Mesothelial cell of epicardium (in vitro differentiated cells): ENCODE results near the gene INPPL1. TPM values are rescaled to one million over a fixed set of nuclear protein-coding genes. Genes with fewer than 3 reads are reported as not detected.
"Not testable (repeated sequence)": the region's sequence is repeated elsewhere in the genome, so short reads cannot be mapped to it uniquely, and the experiment has no call there.

ENCODE experiments used
- DNase-seq, 2 experiments: peaks; one replicate each; pipeline ENCODE4 v3.0.0; 2021; ENCODE audit warnings: low spot score in 2 of 2; ENCODE audit not compliant: unreplicated experiment in 2 of 2
- H3K27ac Mint-ChIP-seq: 2 replicates; pipeline ENCODE4 v1.8.0; 2021; ENCODE audit warnings: mixed read lengths
- H3K27me3 Mint-ChIP-seq: 2 replicates; pipeline ENCODE4 v1.8.0; 2021; ENCODE audit warnings: low read depth, mixed read lengths
- H3K36me3 Mint-ChIP-seq: 2 replicates; pipeline ENCODE4 v1.8.0; 2021; ENCODE audit warnings: mixed read lengths
- H3K4me1 Mint-ChIP-seq: 2 replicates; pipeline ENCODE4 v1.8.0; 2021; ENCODE audit warnings: mixed read lengths
- H3K4me3 Mint-ChIP-seq: 2 replicates; pipeline ENCODE4 v1.8.0; 2021; ENCODE audit warnings: mild to moderate bottlenecking, moderate library complexity, mixed read lengths
- H3K9me3 Mint-ChIP-seq: 2 replicates; pipeline ENCODE4 v1.8.0; 2021; ENCODE audit warnings: mixed read lengths
- CTCF ChIP-seq: fragments of 200-600 bp; sonication (generic); IDR thresholded peaks from one replicate; pipeline ENCODE4 v1.5.0; 2021; ENCODE audit warnings: antibody characterized with exemption; ENCODE audit not compliant: unreplicated experiment
- total RNA-seq: library from RNA; stranded (reverse); gene quantifications from 3 replicates; pipeline ENCODE4 v1.2.1, GENCODE V29; 2021

The INPPL1 gene
- total RNA-seq, 1 donor from 2014 or later, result 299 TPM

DNA sequence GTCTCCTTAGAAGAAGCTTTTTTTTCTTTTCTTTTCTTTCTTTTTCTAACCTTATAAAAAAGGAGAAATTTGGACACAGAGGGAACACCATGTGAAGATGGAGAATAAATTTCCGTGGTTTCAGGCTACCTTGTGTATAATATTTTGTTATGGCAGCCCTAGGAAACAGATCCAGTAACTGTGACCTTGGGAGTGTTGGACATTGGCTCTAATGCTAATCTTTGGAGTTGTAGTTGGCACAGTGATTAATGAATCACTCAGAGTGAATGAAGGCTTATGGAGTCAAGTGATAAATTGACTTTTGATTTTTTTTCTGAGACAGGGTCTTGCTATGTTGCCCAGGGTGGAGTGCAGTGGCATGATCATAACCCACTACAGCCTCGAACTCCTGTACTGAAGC, 34.9 kb downstream of the INPPL1 start:
- Mint-ChIP-seq H3K4me3 (no peak overlapping the region), H3K9me3 (no peaks in the 10 kb centered on the region), H3K36me3 (no peaks in the 10 kb centered on the region), H3K27ac (no peak overlapping the region), H3K27me3 (peaks cover 50% of the 10 kb centered on the region), H3K4me1 (no peaks in the 10 kb centered on the region)
- DNase-seq, result no peak
- TF ChIP-seq CTCF, result no peak

GRCh38 chr11:72260574-72260973, 36.0 kb downstream of the INPPL1 start:
- Mint-ChIP-seq H3K4me1 (no peaks in the 10 kb centered on the region), H3K36me3 (no peaks in the 10 kb centered on the region), H3K27me3 (peaks cover 44% of the 10 kb centered on the region), H3K9me3 (no peaks in the 10 kb centered on the region), H3K27ac (no peak overlapping the region), H3K4me3 (no peak overlapping the region)
- no peak for TF ChIP-seq CTCF
- no peak for DNase-seq

DNA sequence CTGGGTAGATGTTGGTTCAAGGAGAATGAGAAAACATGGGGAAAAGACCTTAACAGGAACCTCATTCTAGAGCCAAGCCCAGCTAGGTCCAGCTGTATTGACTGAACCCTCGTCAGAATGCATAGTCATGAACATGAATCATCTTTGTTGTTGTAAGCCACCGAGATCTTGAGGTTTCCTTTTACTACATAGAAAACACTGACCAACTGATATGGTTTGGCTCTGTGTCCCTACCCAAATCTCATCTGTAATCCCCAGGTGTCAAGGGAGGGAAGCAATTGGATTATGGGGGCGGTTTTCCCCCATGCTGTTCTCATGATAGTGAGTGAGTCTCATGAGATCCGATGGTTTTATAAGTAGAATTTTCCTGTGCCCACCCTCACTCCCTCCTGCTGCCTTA, 38.8 kb downstream of the INPPL1 start:
- TF ChIP-seq CTCF, result no peak
- Mint-ChIP-seq H3K9me3 (no peaks in the 10 kb centered on the region), H3K4me3 (no peak overlapping the region), H3K4me1 (no peaks in the 10 kb centered on the region), H3K27ac (no peak overlapping the region), H3K27me3 (peaks cover 31% of the 10 kb centered on the region), H3K36me3 (no peaks in the 10 kb centered on the region)
- no peak for DNase-seq

DNA sequence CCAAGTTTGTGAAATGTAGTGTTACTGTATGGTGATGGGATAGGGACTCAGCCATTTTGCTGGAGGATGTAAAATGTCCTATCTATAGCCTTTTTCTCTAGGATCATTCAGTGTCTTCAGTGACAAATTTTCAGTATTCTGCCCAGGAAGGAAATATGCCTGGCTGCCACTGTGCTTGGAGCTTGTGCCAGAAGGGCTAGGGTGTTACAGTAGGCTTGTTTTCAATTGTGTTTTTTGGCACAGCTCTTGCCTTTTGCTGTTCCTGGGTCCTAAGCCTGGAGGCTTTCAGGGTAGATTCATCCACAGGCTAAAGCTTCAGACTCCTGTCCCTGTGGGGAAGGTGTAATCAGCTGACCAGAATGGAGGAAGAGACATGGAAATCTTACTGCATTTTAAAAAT, 41.4 kb downstream of the INPPL1 start:
- no peaks in the 10 kb centered on the region for H3K9me3 Mint-ChIP-seq
- H3K27me3 Mint-ChIP-seq, result peaks cover 29% of the 10 kb centered on the region
- no peaks in the 10 kb centered on the region for H3K4me1 Mint-ChIP-seq
- no peak for DNase-seq
- no peak overlapping the region for H3K4me3 Mint-ChIP-seq
- TF ChIP-seq CTCF, result no peak
- H3K27ac Mint-ChIP-seq, result no peak overlapping the region
- H3K36me3 Mint-ChIP-seq, result no peaks in the 10 kb centered on the region

DNA sequence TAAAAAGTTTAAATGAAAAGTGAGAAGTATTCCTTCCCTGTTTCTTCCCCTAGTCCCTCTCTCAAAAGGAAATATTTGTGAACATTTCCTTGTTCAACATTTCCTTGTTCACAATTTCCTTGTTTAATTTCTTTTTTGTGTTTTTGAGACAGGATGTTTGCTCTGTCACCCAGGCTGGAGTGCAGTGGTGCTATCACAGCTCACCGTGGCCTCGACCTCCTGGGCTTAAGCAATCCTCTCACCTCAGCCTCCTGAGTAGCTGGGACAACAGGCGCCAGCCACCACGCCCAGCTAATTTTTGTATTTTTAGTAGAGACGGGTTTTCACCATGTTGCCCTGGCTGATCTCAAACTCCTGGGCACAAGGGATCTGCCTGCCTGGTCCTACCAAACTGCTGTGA, 42.4 kb downstream of the INPPL1 start:
- H3K27ac Mint-ChIP-seq, H3K4me3 Mint-ChIP-seq, H3K4me1 Mint-ChIP-seq, H3K36me3 Mint-ChIP-seq, DNase-seq, H3K9me3 Mint-ChIP-seq: not testable (repeated sequence)
- H3K27me3 Mint-ChIP-seq, result peaks cover 35% of the 10 kb centered on the region

DNA sequence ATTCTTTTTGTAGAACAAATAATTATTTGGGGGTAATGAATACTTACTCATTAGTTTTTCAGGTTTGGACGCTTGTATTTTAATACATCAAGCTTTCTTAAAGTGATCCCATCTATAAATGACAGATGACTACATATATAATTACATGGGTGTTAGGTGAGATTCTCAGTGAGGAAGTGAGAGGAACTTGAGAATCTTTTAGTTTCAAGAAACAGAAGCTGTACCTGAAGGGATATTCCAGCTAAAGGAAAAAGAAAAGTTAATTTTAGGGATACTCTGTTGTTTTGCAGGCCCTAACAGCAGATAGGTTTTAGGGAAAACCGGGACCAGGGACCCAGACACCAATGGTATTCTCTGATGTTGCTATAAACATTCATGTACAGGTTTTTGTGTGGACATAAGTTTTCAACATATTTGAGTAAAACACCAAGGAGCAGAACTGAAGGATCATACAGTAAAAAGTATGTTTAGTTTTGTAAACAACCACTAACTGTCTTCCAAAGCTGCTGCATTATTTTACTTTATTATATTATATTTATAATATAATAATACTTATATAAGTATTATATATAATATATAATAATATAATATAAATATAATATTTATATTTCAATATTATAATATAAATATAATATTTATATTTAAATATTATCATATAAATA, 43.5 kb downstream of the INPPL1 start:
- TF ChIP-seq CTCF, result no peak
- peaks cover under 1% of the 10 kb centered on the region for H3K9me3 Mint-ChIP-seq
- H3K27me3 Mint-ChIP-seq, result peaks cover 30% of the 10 kb centered on the region
- no peak overlapping the region for H3K4me3 Mint-ChIP-seq
- H3K4me1 Mint-ChIP-seq, result no peaks in the 10 kb centered on the region
- no peak for DNase-seq
- no peaks in the 10 kb centered on the region for H3K36me3 Mint-ChIP-seq
- no peak overlapping the region for H3K27ac Mint-ChIP-seq
